DOHH2 (cell line): ENCODE results near the gene HEATR9.
A peak's percentile ranks its signal among the peaks of the same experiment; 100 is the strongest.

ENCODE experiments used
- H3F3A ChIP-seq: fragments of 200-600 bp; sonication (generic), shearing (Covaris generic); 2 replicates; pipeline ENCODE4 v1.6.0; 2016; ENCODE audit warnings: antibody characterized with exemption, mild to moderate bottlenecking; ENCODE audit not compliant: control insufficient read depth, insufficient read depth
- H3K27ac ChIP-seq: fragments of 200-600 bp; sonication (generic); 2 replicates; pipeline ENCODE4 v1.5.1; 2014; ENCODE audit warnings: low read depth, mild to moderate bottlenecking, low read length, moderate library complexity
- H3K27me3 ChIP-seq: fragments of 200-600 bp; sonication (generic); 2 replicates; pipeline ENCODE4 v1.6.1; 2014; ENCODE audit warnings: mild to moderate bottlenecking, low read length, mixed read lengths; ENCODE audit not compliant: control insufficient read depth
- H3K36me3 ChIP-seq: fragments of 200-600 bp; sonication (generic); 2 replicates; pipeline ENCODE4 v1.6.1; 2014; ENCODE audit warnings: mild to moderate bottlenecking, low read length, moderate library complexity, mixed read lengths; ENCODE audit not compliant: control insufficient read depth
- H3K4me1 ChIP-seq: fragments of 200-600 bp; sonication (generic); 2 replicates; pipeline ENCODE4 v1.6.1; 2014; ENCODE audit warnings: mild to moderate bottlenecking, low read length, mixed read lengths; ENCODE audit not compliant: control insufficient read depth
- H3K4me2 ChIP-seq: fragments of 200-600 bp; sonication (generic); 2 replicates; pipeline ENCODE4 v1.6.0; 2014; ENCODE audit warnings: mild to moderate bottlenecking, low read length, moderate library complexity
- H3K4me3 ChIP-seq: fragments of 200-600 bp; sonication (generic); 2 replicates; pipeline ENCODE4 v1.5.1; 2014; ENCODE audit warnings: mild to moderate bottlenecking, low read length, mixed read lengths
- H3K79me2 ChIP-seq: fragments of 200-600 bp; sonication (generic); 2 replicates; pipeline ENCODE4 v1.6.1; 2014; ENCODE audit warnings: mild to moderate bottlenecking, low read length, mixed read lengths; ENCODE audit not compliant: control insufficient read depth
- H3K9me2 ChIP-seq: fragments of 200-600 bp; sonication (generic); replicated peaks from 2 replicates; pipeline ENCODE4 v1.6.1; 2014; ENCODE audit warnings: mild to moderate bottlenecking, low read length, mixed read lengths; ENCODE audit not compliant: control insufficient read depth
- H3K9me3 ChIP-seq: fragments of 200-600 bp; sonication (generic); 2 replicates; pipeline ENCODE4 v1.6.1; 2014; ENCODE audit warnings: antibody characterized with exemption, low read length, mixed read lengths; ENCODE audit not compliant: control insufficient read depth, insufficient read depth
- H4K20me1 ChIP-seq: fragments of 200-600 bp; sonication (generic); 2 replicates; pipeline ENCODE4 v1.6.0; 2014; ENCODE audit warnings: low read depth, mild to moderate bottlenecking, antibody characterized with exemption, low read length, moderate library complexity; ENCODE audit not compliant: control insufficient read depth, insufficient read depth
- CTCF ChIP-seq: fragments of 200-600 bp; sonication (generic); IDR thresholded peaks from one replicate; pipeline ENCODE4 v1.5.1; 2014; ENCODE audit warnings: antibody characterized with exemption, mild to moderate bottlenecking, low read depth, low read length; ENCODE audit not compliant: poor library complexity, severe bottlenecking
- EZH2phosphoT487 ChIP-seq: fragments of 200-600 bp; sonication (generic); IDR thresholded peaks from 2 replicates; pipeline ENCODE4 v1.6.1; 2017; ENCODE audit warnings: borderline replicate concordance, mild to moderate bottlenecking, antibody characterized with exemption, low read length, moderate library complexity, mixed read lengths

HEATR9 gene

GRCh38 chr17:35856603-35857002, 12.1 kb downstream of the HEATR9 start:
- Histone ChIP-seq H4K20me1 (no peaks in the 10 kb centered on the region), H3F3A (peaks cover 9% of the 10 kb centered on the region; the same call in 1 of the 2 replicates), H3K36me3 (peaks cover 6% of the 10 kb centered on the region; the same call in 1 of the 2 replicates), H3K4me1 (no peaks in the 10 kb centered on the region), H3K9me2 (no peaks in the 10 kb centered on the region), H3K4me2 (no peak overlapping the region), H3K4me3 (no peak overlapping the region), H3K79me2 (no peaks in the 10 kb centered on the region), H3K27ac (no peak overlapping the region), H3K27me3 (no peaks in the 10 kb centered on the region), H3K9me3 (no peaks in the 10 kb centered on the region)
- TF ChIP-seq EZH2phosphoT487 (no peak), CTCF (no peak)

GRCh38 chr17:35855965-35856364, 12.7 kb downstream of the HEATR9 start:
- Histone ChIP-seq H3F3A (peaks cover 9% of the 10 kb centered on the region; the same call in 1 of the 2 replicates), H3K4me3 (no peak overlapping the region), H3K4me2 (no peak overlapping the region), H3K9me3 (no peaks in the 10 kb centered on the region), H3K27me3 (no peaks in the 10 kb centered on the region), H3K36me3 (peaks cover 11% of the 10 kb centered on the region; the same call in 1 of the 2 replicates), H3K27ac (no peak overlapping the region), H4K20me1 (peaks cover 3% of the 10 kb centered on the region; the same call in 1 of the 2 replicates), H3K4me1 (no peaks in the 10 kb centered on the region), H3K79me2 (no peaks in the 10 kb centered on the region), H3K9me2 (no peaks in the 10 kb centered on the region)
- TF ChIP-seq CTCF (no peak), EZH2phosphoT487 (no peak)

- Histone ChIP-seq H3K79me2 (no peaks in the 10 kb centered on the region), H3K4me2 (no peak overlapping the region), H3K4me3 (no peak overlapping the region), H3K27ac (no peak overlapping the region), H4K20me1 (peaks cover 11% of the 10 kb centered on the region), H3K4me1 (no peaks in the 10 kb centered on the region), H3K27me3 (no peaks in the 10 kb centered on the region), H3K9me3 (no peaks in the 10 kb centered on the region), H3K9me2 (no peaks in the 10 kb centered on the region), H3K36me3 (peaks cover 63% of the 10 kb centered on the region), H3F3A (peaks cover 21% of the 10 kb centered on the region)
- peak; percentile 89 for TF ChIP-seq CTCF
- TF ChIP-seq EZH2phosphoT487: no peak
These were observed 19.0 kb downstream of the HEATR9 start for GRCh38 chr17:35849469-35850348.
